Heart left ventricle (tissue), 16 donors: ENCODE results near the gene IRF3. TPM values are rescaled to one million over a fixed set of nuclear protein-coding genes. Genes with fewer than 3 reads are reported as not detected.

Experiments
- ATAC-seq, 4 donors: fragments of 200-7000 bp; cut with Tn5 transposase; one replicate each; pipeline ENCODE4 v1.9.1; 2020 to 2022; ENCODE audit warnings: moderate library complexity in 4 of 4, mild to moderate bottlenecking in 3 of 4, moderate number of reproducible peaks in 1 of 4
- DNase-seq, 5 donors: peaks; one replicate each; pipeline ENCODE4 v3.0.0-alpha.2; 2020
- H3K27ac ChIP-seq, 12 donors: fragments of 200-600 bp; sonication (generic) in 4 of 12; one replicate each; pipeline versions ENCODE4 v1.5.0 to v1.8.0; 2016 to 2022; ENCODE audit warnings: mild to moderate bottlenecking in 2 of 12
- H3K27me3 ChIP-seq, 9 donors: fragments of 200-600 bp; sonication (generic) in 2 of 9; one replicate each; pipeline versions ENCODE4 v1.5.1 to v1.8.0; 2016 to 2022; ENCODE audit warnings: mild to moderate bottlenecking in 3 of 9
- H3K36me3 ChIP-seq, 9 donors: fragments of 200-600 bp; sonication (generic) in 2 of 9; one replicate each; pipeline versions ENCODE4 v1.5.0 to v1.8.0; 2018 to 2022; ENCODE audit warnings: mild to moderate bottlenecking in 2 of 9
- H3K4me1 ChIP-seq, 12 donors: fragments of 200-600 bp; sonication (generic) in 4 of 12; one replicate each; pipeline versions ENCODE4 v1.5.0 to v1.8.0; 2016 to 2022; ENCODE audit warnings: mild to moderate bottlenecking in 3 of 12
- H3K4me3 ChIP-seq, 12 donors: fragments of 200-600 bp; sonication (generic) in 4 of 12; one replicate each; pipeline versions ENCODE4 v1.5.0 to v1.8.0; 2017 to 2022; ENCODE audit warnings: mild to moderate bottlenecking in 9 of 12, moderate library complexity in 4 of 12
- H3K9me3 ChIP-seq, 12 donors: fragments of 200-600 bp; sonication (generic) in 4 of 12; one replicate each; pipeline versions ENCODE4 v1.5.0 to v1.8.0; 2016 to 2022; ENCODE audit warnings: mild to moderate bottlenecking in 1 of 12
- POLR2A ChIP-seq, 2 donors: fragments of 450-650 bp; IDR thresholded peaks; one replicate each; pipeline ENCODE4 v1.6.1; 2017; ENCODE audit warnings: antibody characterized with exemption in 2 of 2, mild to moderate bottlenecking in 2 of 2, moderate library complexity in 2 of 2
- WGBS, 4 donors: extraction: QIAGEN DNeasy Blood & Tissue Kit in 2 of 4; methylation state at CpG; one replicate each; pipeline versions ENCODE4 v1.1.5 to v1.1.7; 2013 to 2018; 5-methylcytosine and 5-hydroxymethylcytosine counted together
- intact Hi-C, 10 donors: fragments of 100-400 bp; cut with DNase I; formaldehyde crosslinking; loops; one replicate each; pipeline versions ENCODE4 v1.11.1 to v1.14.2; 2022
- polyA plus RNA-seq, 2 donors: library from polyadenylated mRNA; stranded (reverse); fragments of 200-250 nt; gene quantifications; one replicate each; pipeline ENCODE4 v1.2.3, GENCODE V29; 2013
- total RNA-seq, 9 donors: library from RNA; depleted of rRNA in 2 of 9; stranded (reverse); fragments of >200 nt in 2 of 9; fragmentation: NEBNext Ultra II Directional in 3 of 9; extraction: Animal tissue kit (Norgen Biotek cat#: 25700) in 3 of 9; gene quantifications; one replicate each; pipeline versions ENCODE4 v1.1.0 to v1.2.4, GENCODE V29; 2016 to 2023
- TF ChIP-seq, protein P1 (sequence below), 12 donors: fragments of 200-600 bp; sonication (generic) in 4 of 12; IDR thresholded peaks; one replicate each; pipeline versions ENCODE4 v1.5.0 to v1.8.0; 2018 to 2022; ENCODE audit warnings: antibody characterized with exemption in 12 of 12, mild to moderate bottlenecking in 5 of 12
- donor health status: ischemic (EF 13 %, LVEDD 7.1; RV severe dilation, severe dysfunction).
- donor health status: healthy with polysubstance abuse.
- donor health status: DM: no; HTN: yes; CAD: no.
- donor health status: DM: no; HTN: no; CAD: no.
- donor health status: ischemic (EF 25% LVEDD 6.9; RV normal size, moderate dysfunction).
- donor health status: ischemic (EF 25% LVEDD 5.7; RV mildly dilated, moderate dysfunction).
- donor health status: healthy.
- donor health status: DM: yes; HTN: yes; CAD: no.
- donor health status: ischemic (EF 35%, LVEDD 5.7; RV mildly dilated, moderate dysfunction).
- donor health status: nonischemic (EF 11% LVEDD 7.7; RV severe dilation, severe dysfunction).
- donor health status: DM: yes; HTN: yes; CAD: no.
- donor health status: PGD.
- donor health status: ischemic (EF 29% LVEDD 5.4; RV normal size, mild dysfunction).
- donor health status: nonischemic (EF 23%, LVEDD 6.1; RV moderate dilation, normal function).

Gene IRF3
- total and polyA plus RNA-seq, 11 donors: 23.1 to 68.0 (median 35.1) TPM

- DNase-seq: no peak
- no peak for ATAC-seq
- WGBS, 4 donors: 35 to 59% (median 51%) methylated on average over 13 to 23 of the region's 23 CpGs
- H3K36me3 ChIP-seq: peaks cover 0 to 65% (median 58%) of the 10 kb centered on the region in 9 donors
- H3K27me3 ChIP-seq: peaks cover 0 to 19% (median 0%) of the 10 kb centered on the region in 9 donors
- TF ChIP-seq, protein P1, sequence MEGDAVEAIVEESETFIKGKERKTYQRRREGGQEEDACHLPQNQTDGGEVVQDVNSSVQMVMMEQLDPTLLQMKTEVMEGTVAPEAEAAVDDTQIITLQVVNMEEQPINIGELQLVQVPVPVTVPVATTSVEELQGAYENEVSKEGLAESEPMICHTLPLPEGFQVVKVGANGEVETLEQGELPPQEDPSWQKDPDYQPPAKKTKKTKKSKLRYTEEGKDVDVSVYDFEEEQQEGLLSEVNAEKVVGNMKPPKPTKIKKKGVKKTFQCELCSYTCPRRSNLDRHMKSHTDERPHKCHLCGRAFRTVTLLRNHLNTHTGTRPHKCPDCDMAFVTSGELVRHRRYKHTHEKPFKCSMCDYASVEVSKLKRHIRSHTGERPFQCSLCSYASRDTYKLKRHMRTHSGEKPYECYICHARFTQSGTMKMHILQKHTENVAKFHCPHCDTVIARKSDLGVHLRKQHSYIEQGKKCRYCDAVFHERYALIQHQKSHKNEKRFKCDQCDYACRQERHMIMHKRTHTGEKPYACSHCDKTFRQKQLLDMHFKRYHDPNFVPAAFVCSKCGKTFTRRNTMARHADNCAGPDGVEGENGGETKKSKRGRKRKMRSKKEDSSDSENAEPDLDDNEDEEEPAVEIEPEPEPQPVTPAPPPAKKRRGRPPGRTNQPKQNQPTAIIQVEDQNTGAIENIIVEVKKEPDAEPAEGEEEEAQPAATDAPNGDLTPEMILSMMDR (IDR thresholded peaks at IDR 0.05): no peak
- no peak for TF ChIP-seq POLR2A (IDR thresholded peaks at IDR 0.05)
- H3K27ac ChIP-seq: peak overlapping the region in 7 of 12 donors; percentile 1 to 82 (median 33)
- intact Hi-C loops: loop anchor here in 2 of 10 donors (5.0 to 10.0 kb wide), 3 partner anchors 81 to 291 kb away; partner anchors contain the start of genes AKT1S1 (in 1 of the 2), AP2A1 (in 1 of the 2) and TBC1D17 (in 1 of the 2)
- H3K4me3 ChIP-seq: no peak overlapping the region
- peaks cover 0 to 63% (median 31%) of the 10 kb centered on the region in 12 donors for H3K4me1 ChIP-seq
- H3K9me3 ChIP-seq: no peaks in the 10 kb centered on the region
These were observed 20.2 kb upstream of the IRF3 start for GRCh38 chr19:49685845-49686332.

DNA sequence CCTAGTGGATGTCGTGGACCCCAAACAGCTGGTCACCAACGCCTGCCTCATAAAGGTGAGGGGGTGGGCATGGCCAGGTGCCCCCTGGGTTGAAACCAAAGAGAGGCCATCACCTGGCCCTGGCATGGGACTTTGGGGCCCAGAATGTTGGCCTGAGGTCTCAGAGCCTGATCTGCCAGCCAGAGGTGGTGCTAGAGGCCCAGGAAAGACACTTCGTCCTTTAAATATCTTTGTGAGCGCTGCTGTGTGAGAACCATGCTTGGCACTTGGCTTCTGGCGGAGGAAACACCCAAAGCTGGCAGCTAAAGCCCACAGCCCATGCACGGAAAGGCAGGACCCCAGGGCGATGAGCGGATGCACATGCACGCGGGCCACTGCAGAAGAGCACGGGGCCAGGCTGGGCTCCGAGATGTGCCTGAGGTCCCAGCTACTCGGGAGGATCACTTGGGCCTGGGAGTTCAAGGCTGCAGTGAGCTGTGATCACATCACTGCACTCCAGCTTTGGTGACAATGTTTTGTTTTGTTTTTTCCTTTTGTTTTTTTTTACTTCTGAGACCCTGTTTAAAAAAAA lies 19.4 kb upstream of the IRF3 start:
- Histone ChIP-seq H3K4me3 (no peak overlapping the region), H3K27me3 (peaks cover 0 to 11% (median 0%) of the 10 kb centered on the region in 9 donors), H3K27ac (peak overlapping the region in 2 of 12 donors; percentile 32 to 42), H3K4me1 (peaks cover 0 to 64% (median 35%) of the 10 kb centered on the region in 12 donors), H3K9me3 (no peaks in the 10 kb centered on the region), H3K36me3 (peaks cover 0 to 67% (median 60%) of the 10 kb centered on the region in 9 donors)
- no peak for DNase-seq
- WGBS, 4 donors: 64 to 87% (median 71%) methylated on average over 8 to 13 of the region's 13 CpGs
- no peak for ATAC-seq
- TF ChIP-seq, protein P1 (IDR thresholded peaks at IDR 0.05): no peak
- TF ChIP-seq POLR2A (IDR thresholded peaks at IDR 0.05): no peak
- intact Hi-C loops: loop anchor here in 2 of 10 donors (5.0 to 10.0 kb wide), 3 partner anchors 82 to 290 kb away; partner anchors contain the start of genes AKT1S1 (in 1 of the 2), AP2A1 (in 1 of the 2) and TBC1D17 (in 1 of the 2)

- Histone ChIP-seq H3K4me1 (peaks cover 0 to 64% (median 29%) of the 10 kb centered on the region in 12 donors), H3K9me3 (no peaks in the 10 kb centered on the region), H3K27me3 (peaks cover 0 to 4% (median 0%) of the 10 kb centered on the region in 9 donors), H3K4me3 (no peak overlapping the region), H3K27ac (peak overlapping the region in 1 of 12 donors; percentile 32), H3K36me3 (peaks cover 0 to 67% (median 60%) of the 10 kb centered on the region in 9 donors)
- DNase-seq: no peak
- intact Hi-C loops: loop anchor here in 1 of 10 donors (10.0 kb wide), 1 partner anchor 290 kb away; no protein-coding TSS in a partner anchor
- ATAC-seq: peak in 1 of 4 donors; percentile 0
- WGBS, 4 donors: 81 to 86% (median 84%) methylated on average over 13 to 35 of the region's 35 CpGs
- TF ChIP-seq, protein P1 (IDR thresholded peaks at IDR 0.05): peak in 10 of 12 donors; percentile 15 to 47 (median 30)
- TF ChIP-seq POLR2A (IDR thresholded peaks at IDR 0.05): no peak
These were observed 18.8 kb upstream of the IRF3 start for GRCh38 chr19:49684251-49684982.
